ENCODE data around the gene AFF3.

Gene AFF3

DNA sequence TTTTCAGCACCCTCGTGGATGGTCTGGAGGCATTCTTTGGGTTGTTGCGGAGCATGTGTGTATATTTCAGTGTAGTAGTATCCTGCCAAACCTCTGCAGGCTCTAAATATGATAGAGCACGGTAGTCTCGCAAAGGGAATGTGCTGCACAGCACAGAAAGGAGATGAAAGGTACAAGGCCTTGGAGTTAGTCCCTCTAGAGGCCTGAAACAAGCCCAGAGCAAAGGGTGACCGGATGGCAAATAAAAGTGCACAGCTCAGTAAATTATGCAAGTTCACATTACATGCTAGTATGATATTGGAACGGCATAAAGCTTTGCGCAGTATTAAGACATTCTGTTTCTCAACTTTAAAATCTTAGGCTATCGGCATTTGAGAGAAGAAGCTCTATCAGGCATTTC lies 358.1 kb downstream of the AFF3 start:
- Mint-ChIP-seq H3K9me3 (peaks cover 22% of the 10 kb centered on the region), H3K4me1 (peaks cover 56% of the 10 kb centered on the region), H3K36me3 (ENCODE audit: low read depth) (peaks cover 24% of the 10 kb centered on the region), H3K27ac (peak overlapping the region; percentile 89), H3K27me3 (ENCODE audit: low read depth, poor library complexity) (no peaks in the 10 kb centered on the region), H3K4me3 (no peak overlapping the region)
- TF ChIP-seq, protein P1, sequence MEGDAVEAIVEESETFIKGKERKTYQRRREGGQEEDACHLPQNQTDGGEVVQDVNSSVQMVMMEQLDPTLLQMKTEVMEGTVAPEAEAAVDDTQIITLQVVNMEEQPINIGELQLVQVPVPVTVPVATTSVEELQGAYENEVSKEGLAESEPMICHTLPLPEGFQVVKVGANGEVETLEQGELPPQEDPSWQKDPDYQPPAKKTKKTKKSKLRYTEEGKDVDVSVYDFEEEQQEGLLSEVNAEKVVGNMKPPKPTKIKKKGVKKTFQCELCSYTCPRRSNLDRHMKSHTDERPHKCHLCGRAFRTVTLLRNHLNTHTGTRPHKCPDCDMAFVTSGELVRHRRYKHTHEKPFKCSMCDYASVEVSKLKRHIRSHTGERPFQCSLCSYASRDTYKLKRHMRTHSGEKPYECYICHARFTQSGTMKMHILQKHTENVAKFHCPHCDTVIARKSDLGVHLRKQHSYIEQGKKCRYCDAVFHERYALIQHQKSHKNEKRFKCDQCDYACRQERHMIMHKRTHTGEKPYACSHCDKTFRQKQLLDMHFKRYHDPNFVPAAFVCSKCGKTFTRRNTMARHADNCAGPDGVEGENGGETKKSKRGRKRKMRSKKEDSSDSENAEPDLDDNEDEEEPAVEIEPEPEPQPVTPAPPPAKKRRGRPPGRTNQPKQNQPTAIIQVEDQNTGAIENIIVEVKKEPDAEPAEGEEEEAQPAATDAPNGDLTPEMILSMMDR (IDR thresholded peaks at IDR 0.05): no peak
- DNase-seq: no peak

GRCh38 chr2:99780276-99780675 lies 362.1 kb downstream of the AFF3 start:
- Mint-ChIP-seq H3K9me3 (peaks cover 48% of the 10 kb centered on the region), H3K4me1 (peaks cover 44% of the 10 kb centered on the region), H3K27ac (peak overlapping the region; percentile 15), H3K36me3 (ENCODE audit: low read depth) (peaks cover 62% of the 10 kb centered on the region), H3K27me3 (ENCODE audit: low read depth, poor library complexity) (no peaks in the 10 kb centered on the region), H3K4me3 (no peak overlapping the region)
- TF ChIP-seq, protein P1 (IDR thresholded peaks at IDR 0.05): no peak
- DNase-seq: no peak

GRCh38 chr2:99779276-99779675 lies 363.1 kb downstream of the AFF3 start:
- H3K27ac Mint-ChIP-seq: no peak overlapping the region

GRCh38 chr2:99777656-99778290 lies 364.6 kb downstream of the AFF3 start:
- no peak overlapping the region for H3K4me3 Mint-ChIP-seq
- no peak for DNase-seq
- peak overlapping the region; percentile 60 for H3K27ac Mint-ChIP-seq
- H3K4me1 Mint-ChIP-seq: peaks cover 39% of the 10 kb centered on the region
- TF ChIP-seq, protein P1 (IDR thresholded peaks at IDR 0.05): no peak
- H3K27me3 Mint-ChIP-seq (ENCODE audit: low read depth, poor library complexity): no peaks in the 10 kb centered on the region
- peaks cover 67% of the 10 kb centered on the region for H3K9me3 Mint-ChIP-seq
- H3K36me3 Mint-ChIP-seq (ENCODE audit: low read depth): peaks cover 82% of the 10 kb centered on the region

More at GRCh38 chr2:99779276-99779675, 363.1 kb downstream of the AFF3 start:
- no peaks in the 10 kb centered on the region for H3K27me3 Mint-ChIP-seq (ENCODE audit: low read depth, poor library complexity)
- H3K9me3 Mint-ChIP-seq: peaks cover 58% of the 10 kb centered on the region
- no peak for DNase-seq
- H3K4me1 Mint-ChIP-seq: peaks cover 37% of the 10 kb centered on the region
- TF ChIP-seq, protein P1 (IDR thresholded peaks at IDR 0.05): no peak
- H3K4me3 Mint-ChIP-seq: no peak overlapping the region
- peaks cover 72% of the 10 kb centered on the region for H3K36me3 Mint-ChIP-seq (ENCODE audit: low read depth)

DNA sequence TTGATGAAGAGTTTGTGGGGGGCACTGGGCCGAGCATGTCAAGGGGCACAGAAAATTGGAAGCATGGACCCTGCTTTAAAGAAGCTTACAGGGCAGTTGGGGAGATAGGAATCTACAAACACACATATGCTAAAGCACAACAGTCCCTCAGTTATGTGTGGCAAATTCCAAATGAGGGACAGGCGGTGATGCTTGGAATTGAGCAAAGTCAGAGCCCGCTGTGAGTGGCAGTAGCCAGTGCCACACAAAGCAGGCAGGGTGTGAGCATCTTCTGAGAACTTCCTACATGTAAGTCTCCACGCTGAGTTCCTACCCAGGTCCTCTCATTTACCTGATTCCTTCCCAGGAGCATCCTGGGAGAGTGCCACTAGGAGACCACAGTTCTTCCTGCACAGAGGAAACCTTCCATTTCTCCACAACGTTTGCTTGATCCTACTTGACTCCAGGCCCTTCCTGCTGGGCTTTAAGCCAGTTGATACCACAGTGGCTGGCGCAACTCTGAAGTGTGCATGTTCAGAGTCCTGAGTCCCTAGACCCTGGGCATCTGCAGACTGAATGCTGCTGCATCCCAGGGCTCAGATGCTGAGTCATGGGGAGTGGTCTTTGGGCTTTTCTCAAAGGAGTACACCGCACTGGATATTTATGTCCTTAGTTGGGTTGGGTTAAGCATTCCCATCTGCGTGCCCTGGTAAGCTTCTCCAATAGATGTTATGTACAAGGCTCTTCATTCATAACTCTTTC lies 365.3 kb downstream of the AFF3 start:
- H3K4me1 Mint-ChIP-seq: peaks cover 39% of the 10 kb centered on the region

More for the DNA sequence above, 365.3 kb downstream of the AFF3 start:
- Mint-ChIP-seq H3K36me3 (ENCODE audit: low read depth) (peaks cover 82% of the 10 kb centered on the region), H3K27ac (peak overlapping the region; percentile 21), H3K4me3 (no peak overlapping the region), H3K9me3 (peaks cover 67% of the 10 kb centered on the region), H3K27me3 (ENCODE audit: low read depth, poor library complexity) (no peaks in the 10 kb centered on the region)
- TF ChIP-seq, protein P1 (IDR thresholded peaks at IDR 0.05): no peak
- DNase-seq: no peak
